Fibroblast of skin of scalp (primary cell): Measurements from ENCODE around the gene SLC12A7. TPM values are rescaled to one million over a fixed set of nuclear protein-coding genes. Genes with fewer than 3 reads are reported as not detected.
"Not testable (repeated sequence)": the region's sequence is repeated elsewhere in the genome, so short reads cannot be mapped to it uniquely, and the experiment has no call there.

Experiments
- DNase-seq: peaks from one replicate; pipeline ENCODE4 v3.0.0-alpha.2; 2013
- polyA plus RNA-seq, 2 experiments: library from polyadenylated mRNA; unstranded; fragments of 120-200 nt; gene quantifications; one replicate each; pipeline ENCODE4 v1.2.1, GENCODE V29; 2013; ENCODE audit not compliant: insufficient read length in 2 of 2

Gene SLC12A7
- 3.0 TPM for polyA plus RNA-seq (2013, experiment 1 of 2; ENCODE audit: insufficient read length)
- polyA plus RNA-seq (2013, experiment 2 of 2; ENCODE audit: insufficient read length), result 3.4 TPM

DNA sequence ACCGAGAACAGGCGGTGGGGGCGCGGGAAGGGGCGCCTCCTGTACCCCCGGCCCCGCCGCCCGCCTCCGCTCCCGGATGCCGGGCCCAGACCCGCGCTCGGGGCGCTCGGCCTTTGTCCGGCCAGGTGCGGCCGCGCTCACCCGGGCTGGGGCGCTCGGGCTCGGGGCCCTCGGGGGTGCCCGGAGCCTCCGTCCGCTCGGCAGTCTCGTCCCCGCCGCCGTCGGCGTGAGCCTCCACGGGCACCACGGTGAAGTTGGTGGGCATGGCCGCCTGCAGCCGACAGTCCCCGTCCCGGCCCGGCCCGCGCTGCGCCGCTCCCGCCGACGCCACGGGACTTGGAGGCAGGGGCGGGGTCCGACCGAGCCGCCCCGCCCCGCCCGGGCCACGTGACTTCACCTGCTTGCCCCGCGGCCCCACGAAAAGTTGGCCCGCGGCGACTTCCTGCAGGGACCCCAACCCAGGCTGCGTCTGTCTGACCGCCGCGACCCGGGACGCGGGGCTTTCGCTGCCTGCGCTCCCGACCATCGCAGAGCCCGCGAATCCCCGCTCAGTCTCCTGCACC lies at the start of gene SLC12A7:
Gene SLC12A7 (minus strand): TSS at position 337 of the 563 bp plus-strand sequence. CDS start 72 bp downstream, at position 265.
- no peak for DNase-seq

DNA sequence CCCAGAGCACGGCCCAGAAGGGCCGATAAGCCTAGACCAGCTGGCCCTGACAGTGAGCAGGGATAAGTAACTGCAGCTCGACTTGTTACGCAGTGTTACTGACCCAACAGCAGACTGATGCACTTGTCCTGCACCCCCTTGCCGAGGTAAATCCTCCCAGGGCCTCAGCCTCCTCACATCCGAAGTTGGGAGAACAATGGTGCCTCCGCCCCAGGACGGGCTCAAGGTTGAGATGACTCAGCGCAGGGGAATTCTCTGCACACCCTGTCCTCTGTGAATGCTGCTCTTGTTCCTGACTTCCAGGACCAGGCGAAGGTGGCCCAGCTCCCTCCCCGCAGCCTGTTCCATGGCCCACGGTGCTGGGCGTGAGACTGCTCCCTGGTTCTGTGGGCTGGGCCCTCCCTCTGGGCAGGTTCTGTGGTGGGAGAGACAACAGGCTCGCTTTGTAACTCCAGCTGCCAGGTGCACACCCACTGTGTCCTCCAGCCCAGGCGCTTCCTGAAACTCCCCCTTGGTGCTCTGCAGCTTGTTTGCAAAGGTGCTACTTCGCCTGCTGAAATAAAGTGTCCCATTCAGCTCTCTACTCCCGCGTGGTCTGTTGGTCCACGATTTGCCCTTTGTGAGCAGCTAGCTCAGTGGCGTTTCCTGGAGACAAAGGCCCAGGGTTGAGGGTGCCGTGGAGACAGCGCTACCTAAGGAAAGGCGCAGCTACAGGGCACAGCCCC lies 49.4 kb upstream of the SLC12A7 start:
- DNase-seq, result no peak

DNA sequence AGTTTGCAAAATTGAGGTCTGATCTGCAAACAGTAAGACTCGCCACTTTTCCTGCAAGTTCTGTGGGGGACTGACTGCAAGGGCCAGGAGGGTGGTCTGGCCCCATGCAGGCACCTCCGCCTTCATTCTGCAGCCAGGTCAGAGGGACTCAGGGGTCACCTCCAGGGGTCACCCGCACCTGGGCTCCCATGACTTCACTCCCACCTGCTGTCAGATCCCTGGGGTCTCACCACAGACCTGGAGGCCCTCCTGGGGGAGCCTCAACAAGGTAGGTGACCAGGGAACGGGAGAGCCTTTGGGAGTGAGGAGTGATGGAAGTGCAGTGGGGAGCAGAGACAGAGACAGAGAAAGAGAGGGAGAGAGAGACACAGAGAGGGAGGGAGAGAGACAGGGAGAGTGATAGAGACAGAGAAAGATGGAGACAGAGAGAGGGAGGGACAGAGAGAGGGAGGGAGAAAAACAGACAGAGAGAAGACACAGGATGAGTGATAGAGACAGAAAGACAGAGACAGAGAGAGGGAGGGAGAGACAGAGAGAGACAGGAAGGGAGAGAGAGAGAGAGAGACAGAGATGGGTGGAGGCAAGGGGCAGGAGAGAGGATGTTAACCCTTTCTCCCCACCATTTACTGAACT lies 48.0 kb upstream of the SLC12A7 start:
- no peak for DNase-seq

DNA sequence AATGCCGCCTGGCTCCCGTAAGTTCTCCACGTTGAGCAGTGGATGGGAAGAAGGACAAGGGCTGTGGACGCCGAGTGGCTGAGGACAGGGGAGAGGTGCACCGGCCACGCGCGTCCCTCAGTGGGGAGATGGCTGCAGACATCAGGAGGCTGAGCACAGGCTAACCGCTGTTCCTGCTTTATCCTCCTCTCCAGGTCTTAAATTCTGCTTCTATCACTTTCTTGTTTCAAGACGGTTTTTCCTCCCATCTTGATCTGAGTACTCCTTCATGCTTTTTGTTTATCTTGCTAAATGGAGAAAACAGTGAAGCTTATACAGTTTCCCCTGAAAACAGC lies 47.4 kb upstream of the SLC12A7 start:
- DNase-seq, result no peak

DNA sequence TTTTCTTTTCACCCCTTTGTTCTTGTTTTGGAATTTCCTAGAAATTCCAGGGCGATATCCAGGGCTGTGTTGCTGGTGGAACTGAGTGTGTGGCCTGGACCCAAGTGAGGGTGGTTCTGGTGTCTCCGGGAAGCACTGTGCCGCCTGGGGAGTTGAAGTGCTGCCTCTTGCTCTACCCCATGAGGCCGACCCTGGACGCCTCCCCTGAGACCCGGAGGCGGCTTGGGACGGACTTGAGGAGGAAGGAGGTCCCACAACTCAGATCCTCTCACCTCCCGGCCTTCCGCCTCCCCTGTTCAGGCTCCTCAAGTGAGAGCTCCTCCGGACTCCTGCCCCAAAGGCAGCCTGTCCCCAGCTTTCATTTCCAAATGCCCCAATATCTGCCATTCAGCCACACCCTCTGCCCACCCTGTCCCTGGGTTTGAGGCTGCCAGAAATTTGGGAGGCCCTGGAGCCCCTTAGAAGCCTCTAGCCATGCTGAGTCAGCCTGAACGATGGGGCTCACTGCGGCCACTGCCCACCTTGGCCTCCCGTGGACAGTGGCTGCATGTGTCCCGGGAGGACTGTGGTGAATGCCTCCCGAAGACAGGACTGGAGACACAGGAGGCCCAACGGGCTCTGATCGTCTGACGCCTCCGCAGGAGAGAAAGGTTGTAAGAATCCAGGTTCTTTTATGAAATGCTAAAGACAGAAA lies 46.9 kb upstream of the SLC12A7 start:
- no peak for DNase-seq

DNA sequence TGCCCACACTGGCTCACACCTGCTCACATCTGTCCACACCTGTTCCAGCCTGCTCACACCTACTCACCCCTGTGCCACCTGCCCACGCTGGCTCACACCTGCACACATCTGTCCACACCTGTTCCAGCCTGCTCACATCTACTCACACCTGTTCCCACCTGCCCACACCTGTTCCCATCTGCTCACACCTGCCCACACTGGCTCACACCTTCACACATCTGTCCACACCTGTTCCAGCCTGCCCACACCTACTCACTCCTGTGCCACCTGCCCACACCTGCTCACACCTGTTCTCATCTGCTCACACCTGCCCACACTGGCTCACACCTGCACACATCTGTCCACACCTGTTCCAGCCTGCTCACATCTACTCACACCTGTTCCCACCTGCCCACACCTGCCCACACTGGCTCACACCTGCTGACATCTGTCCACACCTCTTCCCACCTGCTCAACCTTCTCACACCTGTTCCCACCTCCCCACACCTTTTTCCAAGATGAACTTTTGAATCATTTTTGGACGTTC lies 45.7 kb upstream of the SLC12A7 start:
- DNase-seq, result not testable (repeated sequence)

DNA sequence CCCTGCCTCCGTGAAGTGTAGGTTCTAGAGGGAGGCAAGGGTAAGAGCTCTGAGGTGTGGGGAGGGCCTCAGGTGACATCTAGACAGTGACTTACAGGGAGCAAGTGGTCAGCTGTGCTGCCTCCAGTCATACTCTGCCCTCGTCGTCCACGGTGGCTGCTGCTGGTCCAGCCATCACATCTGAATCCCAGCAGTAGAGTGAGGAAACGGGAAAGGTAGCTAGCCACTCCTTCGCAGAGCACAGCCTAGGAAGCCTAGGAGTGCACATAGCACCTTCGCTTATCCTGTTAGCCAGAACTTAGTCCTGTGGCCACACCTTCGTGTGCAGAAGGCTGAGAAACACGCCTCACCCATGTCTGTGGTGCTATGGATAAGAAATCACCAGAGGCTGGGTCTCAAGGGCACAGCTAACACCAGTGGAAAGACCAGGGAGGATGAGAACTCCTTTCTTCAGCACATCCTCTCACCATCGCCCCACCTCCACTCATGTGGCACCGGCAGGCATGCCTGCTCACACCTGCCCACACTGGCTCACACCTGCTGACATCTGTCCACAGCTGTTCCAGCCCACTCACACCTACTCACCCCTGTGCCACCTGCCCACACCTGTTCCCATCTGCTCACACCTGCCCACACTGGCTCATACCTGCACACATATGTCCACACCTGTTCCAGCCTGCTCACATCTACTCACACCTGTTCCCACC lies 45.0 kb upstream of the SLC12A7 start:
- no peak for DNase-seq

DNA sequence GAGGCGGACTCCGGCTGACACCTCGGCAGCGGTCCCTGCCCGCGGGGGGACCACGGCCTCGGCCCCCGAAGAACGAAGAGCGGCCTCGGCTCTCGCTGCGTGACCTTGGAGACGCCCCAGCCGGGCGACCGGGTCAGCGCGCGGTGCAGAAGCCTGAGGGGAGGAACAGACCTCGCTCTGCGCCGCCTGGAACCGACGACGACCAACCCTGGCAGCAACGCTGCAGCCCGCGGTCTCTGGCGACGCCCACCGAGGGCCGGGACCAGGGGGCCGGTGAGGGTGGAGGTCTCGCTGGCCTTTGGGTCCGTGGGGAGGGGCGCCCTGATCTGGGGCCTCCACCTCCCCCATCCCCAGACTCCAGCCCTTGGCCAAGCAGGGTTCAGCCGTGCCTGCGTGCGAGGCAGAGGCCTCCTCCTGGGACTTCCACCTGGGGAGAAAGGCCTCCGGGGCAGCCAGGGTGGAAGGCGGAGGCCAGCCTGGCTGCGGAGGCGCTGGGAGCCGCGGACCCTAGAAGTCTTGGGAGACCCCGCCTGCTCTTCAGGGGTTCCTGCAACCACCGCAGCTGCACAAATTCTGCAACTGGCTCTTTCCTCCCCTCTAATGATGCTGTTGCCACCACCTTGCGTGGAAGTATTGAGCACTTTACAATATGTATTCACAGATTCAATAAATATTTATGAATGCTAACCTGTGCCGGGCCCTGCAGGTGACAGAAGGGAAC lies 44.3 kb upstream of the SLC12A7 start:
- no peak for DNase-seq

DNA sequence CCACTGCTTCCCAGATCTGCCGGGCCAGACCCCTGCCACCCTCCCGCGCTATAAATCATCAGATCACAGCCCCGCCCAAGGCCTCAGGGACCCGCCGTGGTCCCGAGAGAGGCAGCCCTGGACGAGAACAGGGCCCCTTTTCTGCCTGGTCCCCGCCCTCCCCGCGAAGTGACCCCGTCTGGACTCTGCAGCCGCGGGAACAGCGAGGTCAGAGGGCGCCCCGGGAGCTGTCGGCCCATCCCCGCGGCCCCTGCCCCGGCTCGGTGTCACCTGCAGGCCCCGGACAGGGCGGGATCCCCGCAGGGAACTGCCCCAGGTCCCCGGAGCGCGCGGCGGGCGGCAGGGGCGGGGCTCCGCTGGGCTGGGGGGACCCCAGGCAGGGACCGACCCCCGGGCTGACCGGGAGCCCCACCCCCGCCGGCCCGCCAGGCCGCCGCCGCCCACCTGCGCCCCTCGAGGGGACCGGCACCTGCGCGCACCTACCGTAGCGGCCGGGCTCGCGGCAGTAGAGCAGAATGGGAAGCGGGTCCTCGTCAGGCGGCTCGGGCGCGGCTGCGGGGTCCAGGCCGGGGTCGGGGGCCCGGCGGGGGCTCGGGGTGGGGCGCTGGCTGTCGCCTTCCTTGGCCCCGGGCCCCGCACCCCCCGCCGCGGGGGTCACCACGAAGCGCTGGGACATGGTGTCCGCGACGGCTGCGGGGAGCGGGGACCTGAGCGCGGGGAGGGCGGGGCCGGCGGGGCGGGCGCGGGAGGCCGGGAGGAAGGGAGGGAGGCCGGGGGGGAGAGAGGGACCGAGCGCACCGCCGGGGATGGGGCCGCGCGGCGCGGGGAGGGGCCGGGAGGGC lies 43.5 kb upstream of the SLC12A7 start:
- no peak for DNase-seq

DNA sequence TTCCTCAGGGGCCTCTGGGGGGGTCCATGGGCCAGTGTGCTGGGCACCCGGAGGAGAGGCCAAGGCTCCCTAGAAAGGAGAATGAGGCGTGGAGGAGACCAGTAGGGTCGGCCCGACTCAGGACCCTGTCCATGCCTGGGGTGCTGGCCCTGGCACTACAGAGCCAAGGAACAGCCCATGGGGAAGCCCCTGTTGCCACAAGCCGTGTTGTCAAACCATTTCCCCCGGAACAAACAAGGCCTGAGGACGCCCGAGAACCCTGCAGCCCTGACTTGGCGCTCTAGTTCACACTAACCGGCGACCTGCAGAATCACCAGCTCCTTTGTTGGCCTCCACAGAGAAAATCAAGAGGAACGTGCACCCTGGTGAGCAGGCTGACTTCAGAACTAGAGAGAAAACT lies 41.6 kb upstream of the SLC12A7 start:
- no peak for DNase-seq

DNA sequence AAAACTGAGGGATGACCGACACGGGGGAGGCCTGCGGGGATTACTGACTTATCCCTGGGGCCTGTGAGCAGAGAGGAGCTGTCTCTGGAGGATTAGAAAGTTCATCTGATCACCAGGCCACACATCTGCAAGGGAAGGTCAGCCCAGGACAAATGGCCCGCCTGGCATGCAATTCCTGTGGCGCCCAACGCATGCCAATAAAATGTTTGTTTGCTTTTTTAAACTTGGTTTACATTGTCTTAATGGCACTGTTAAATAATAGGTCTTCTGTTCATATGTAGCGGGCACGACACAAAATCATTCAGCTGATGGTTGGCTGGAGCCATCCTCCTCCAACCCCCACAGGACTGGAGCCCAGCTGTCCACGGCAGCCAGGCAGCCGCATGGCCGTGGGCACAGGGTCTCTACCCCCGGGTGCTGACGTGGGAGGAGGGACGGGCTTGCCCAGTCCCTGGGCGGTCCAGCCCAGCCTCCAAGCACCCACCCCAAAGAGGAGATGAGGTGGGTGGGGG lies 41.0 kb upstream of the SLC12A7 start:
- no peak for DNase-seq

DNA sequence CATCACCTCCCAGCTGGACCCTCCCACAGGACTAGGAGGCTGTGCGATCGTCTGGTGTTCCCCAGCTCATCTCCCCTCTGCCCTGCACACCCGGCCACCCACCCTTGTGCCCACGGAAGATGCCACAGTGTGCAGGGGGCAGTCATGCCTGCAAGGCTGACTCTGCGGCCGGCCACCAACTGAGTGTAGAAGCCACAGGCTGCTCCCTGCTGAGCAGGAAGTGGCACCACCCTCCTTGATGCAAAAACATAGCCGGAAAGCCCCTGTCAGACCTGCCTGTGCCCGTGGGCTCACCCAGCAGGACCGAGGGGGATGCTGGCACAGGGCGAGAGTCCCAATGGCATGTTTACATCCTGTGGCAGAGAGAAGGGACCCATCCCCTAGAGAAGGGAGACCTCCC lies 40.3 kb upstream of the SLC12A7 start:
- DNase-seq, result no peak

DNA sequence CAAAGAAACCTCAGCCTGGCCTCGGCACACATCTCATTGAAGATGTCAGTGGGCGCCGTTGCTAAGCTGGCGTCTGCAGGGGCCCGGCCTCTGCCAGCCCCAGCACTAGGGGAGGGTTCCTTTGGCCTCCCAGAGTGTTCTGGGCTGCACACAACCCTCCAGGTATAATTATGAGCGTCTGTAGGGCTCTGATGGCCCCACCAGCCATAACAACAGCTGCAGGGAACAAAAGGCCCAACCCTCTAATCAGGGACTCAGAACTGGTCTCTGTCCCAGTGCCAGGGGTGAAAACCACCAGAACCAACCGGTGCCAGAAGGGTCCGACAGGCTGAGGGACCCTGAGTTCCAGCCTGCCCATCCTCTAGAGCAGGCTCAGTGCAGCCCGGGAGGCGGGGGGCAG lies 39.5 kb upstream of the SLC12A7 start:
- DNase-seq, result no peak

DNA sequence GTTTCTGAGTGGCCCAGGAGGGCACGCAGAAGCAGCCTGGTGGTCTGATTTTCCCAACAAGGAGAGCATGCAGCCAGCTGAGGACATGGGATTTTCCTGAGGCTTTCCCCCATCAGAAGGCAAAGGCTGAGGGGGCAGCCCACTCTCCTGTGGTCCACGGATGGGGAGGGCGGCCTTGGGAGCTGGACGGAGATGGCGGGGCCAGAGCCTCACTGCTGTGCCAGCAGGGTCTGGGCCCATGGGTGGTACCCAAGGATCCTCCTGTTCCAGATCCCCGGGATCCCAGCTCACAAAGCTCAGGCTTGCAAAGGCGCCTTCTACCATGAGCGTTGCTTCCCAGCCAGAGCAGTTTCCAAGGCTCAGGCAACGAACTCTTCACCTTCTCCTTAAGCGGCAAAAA lies 39.0 kb upstream of the SLC12A7 start:
- DNase-seq, result no peak

DNA sequence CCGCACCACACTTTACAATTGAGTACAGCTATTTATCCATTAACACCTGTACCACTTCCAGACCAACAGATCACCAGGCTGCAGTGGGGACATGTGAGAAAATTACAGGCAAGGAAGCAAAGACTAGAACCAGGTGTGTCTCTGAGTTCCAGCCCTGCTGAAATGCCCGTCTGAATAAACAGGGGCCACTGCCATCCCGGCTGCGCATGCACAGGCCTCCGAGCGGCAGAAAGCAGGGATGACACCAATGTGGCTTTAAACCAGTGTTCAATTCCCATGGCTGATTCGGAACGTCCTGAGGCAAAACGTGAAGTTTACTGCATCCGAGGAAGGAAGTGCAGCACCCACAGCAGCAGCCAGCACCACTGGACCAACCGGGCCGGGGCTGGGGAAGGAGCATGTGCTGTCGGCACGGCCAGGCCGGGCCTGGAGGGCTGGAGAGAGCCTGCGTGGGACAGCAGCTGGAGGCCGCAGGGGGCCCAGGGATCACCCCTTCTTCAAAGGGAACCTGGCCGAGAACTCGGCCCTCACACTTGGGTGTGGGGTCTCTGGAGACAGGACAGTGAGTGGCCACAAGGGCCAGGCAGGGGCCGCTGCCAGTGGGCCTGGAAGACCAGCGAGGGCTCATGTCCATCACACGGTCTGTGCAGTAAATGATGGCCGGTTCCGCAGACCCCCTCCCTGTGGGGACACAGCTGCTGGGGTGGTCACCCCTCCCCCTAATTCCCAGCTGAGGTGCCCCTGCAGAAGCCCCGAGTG lies 33.0 kb upstream of the SLC12A7 start:
- DNase-seq, result no peak

DNA sequence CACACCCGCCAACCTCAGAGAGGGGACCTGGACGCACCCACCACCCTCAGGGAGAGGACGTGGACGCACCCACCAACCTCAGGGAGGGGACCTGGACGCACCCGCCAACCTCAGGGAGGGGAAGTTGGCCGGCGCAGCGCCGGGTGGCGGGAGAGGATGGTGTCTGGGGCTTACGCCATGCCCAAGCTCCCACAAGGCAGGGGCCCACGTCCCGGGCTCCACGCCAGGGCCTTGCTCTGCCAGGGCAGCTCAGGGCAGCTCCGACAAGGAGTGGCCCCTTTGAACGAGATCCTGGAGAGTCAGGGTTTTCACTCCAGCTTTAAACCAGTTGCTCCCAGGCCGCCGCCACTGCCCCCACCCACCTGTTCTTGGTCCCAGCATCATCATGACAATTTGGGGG lies 32.2 kb upstream of the SLC12A7 start:
- DNase-seq, result no peak

DNA sequence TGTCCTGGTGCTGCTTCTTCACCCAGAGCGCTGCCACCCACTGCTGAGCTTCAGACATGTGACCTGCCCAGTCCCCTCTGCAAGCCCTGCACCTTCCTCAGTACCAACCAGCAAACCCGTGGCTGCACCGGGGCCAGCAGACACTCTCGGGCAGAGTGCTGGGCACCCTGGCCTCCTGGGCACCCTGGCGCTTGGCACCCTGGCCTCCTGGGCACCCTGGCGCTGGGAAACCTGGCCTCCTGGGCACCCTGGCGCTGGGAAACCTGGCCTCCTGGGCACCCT lies 31.7 kb upstream of the SLC12A7 start:
- DNase-seq, result no peak

DNA sequence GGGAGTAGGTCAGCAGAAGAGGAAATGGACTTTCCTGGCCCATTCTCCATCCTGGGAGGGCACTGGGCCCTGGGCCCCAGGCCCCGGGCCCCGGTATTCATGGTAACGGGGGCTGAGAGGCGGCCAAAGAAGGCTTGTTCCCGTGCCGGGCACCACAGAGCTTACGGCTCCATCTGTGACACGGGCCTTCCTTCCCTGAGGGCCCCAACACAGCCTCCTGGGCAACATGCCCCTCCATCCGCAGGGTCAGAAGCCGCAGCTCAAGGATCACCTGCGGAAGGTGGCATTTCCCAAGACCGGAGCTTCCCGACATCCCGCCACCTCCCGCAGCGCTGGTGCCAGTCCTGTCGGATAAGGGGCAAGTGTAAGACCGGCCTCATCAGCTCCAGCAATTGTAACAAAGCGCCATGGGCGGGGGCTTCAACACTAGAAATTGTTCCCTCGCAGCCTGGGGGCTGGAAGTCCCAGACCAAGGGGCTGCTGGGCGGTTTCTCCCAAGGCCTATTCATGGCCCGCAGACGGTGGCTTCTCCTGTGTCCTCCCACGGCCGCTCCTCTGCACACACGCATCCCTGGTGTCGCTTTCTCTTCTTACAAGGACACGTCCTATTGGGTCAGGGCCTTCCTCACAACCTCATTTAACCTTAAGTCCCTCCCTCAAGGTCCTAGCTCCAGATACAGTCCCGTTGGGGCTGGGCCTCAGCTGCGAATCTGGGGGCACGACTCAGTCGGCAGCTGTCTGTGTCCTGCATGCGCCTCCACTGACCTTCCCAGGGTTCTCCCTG lies 31.2 kb upstream of the SLC12A7 start:
- DNase-seq, result no peak

DNA sequence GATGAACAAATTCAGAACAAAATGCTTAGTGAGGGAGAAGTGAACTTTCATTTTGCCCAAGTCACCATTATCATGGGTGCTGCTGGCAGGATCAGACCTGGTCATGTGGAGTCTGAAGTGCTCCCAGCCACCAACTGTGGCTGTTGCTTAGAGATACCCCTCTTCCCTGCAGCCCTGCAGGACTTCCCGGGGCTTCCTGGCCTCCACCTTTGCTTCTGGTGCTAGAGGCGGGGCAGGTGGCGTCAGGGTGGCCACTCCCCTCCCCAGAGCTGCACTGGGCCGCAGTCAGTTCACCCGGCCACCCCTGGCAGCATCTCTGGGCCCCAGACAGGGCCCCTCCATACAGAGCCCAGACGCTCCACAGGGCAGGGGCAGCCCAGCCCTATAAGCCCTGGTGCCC lies 30.0 kb upstream of the SLC12A7 start:
- DNase-seq, result no peak
